Kidney epithelial cell (primary cell): ENCODE measurements around the gene STIM2. TPM values are rescaled to one million over a fixed set of nuclear protein-coding genes. Genes with fewer than 3 reads are reported as not detected.

ENCODE experiments used
- DNase-seq: peaks from one replicate; pipeline ENCODE4 v3.0.0-alpha.2; 2010; ENCODE audit warnings: low read depth
- H3K27me3 ChIP-seq: 2 replicates; pipeline ENCODE4 v1.6.0; 2011; ENCODE audit warnings: low read length; ENCODE audit not compliant: control insufficient read depth, insufficient read depth
- H3K36me3 ChIP-seq: 2 replicates; pipeline ENCODE4 v1.5.1; 2011; ENCODE audit warnings: low read length; ENCODE audit not compliant: control insufficient read depth, insufficient read depth
- H3K4me3 ChIP-seq: 2 replicates; pipeline ENCODE4 v1.5.1; 2011; ENCODE audit warnings: low read depth, mild to moderate bottlenecking, control low read depth, low read length
- total RNA-seq: library from RNA; depleted of rRNA; stranded (reverse); fragments of >200 nt; gene quantifications from 2 replicates; pipeline ENCODE4 v1.2.3, GENCODE V29; 2015
- TF ChIP-seq, protein P1 (sequence below): IDR thresholded peaks from 2 replicates; pipeline ENCODE4 v1.5.1; 2011; ENCODE audit warnings: mild to moderate bottlenecking, moderate library complexity, low read length, control low read depth, inconsistent platforms; ENCODE audit not compliant: insufficient read depth, poor library complexity, severe bottlenecking

STIM2 gene
- total RNA-seq, 1 donor from 2014 or later, result 12.0 TPM

GRCh38 chr4:27066591-27066990 lies 205.9 kb downstream of the STIM2 start:
- Histone ChIP-seq H3K27me3 (no peaks in the 10 kb centered on the region), H3K36me3 (no peaks in the 10 kb centered on the region), H3K4me3 (no peak overlapping the region)
- TF ChIP-seq, protein P1, sequence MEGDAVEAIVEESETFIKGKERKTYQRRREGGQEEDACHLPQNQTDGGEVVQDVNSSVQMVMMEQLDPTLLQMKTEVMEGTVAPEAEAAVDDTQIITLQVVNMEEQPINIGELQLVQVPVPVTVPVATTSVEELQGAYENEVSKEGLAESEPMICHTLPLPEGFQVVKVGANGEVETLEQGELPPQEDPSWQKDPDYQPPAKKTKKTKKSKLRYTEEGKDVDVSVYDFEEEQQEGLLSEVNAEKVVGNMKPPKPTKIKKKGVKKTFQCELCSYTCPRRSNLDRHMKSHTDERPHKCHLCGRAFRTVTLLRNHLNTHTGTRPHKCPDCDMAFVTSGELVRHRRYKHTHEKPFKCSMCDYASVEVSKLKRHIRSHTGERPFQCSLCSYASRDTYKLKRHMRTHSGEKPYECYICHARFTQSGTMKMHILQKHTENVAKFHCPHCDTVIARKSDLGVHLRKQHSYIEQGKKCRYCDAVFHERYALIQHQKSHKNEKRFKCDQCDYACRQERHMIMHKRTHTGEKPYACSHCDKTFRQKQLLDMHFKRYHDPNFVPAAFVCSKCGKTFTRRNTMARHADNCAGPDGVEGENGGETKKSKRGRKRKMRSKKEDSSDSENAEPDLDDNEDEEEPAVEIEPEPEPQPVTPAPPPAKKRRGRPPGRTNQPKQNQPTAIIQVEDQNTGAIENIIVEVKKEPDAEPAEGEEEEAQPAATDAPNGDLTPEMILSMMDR, result no peak
- DNase-seq, result no peak

DNA sequence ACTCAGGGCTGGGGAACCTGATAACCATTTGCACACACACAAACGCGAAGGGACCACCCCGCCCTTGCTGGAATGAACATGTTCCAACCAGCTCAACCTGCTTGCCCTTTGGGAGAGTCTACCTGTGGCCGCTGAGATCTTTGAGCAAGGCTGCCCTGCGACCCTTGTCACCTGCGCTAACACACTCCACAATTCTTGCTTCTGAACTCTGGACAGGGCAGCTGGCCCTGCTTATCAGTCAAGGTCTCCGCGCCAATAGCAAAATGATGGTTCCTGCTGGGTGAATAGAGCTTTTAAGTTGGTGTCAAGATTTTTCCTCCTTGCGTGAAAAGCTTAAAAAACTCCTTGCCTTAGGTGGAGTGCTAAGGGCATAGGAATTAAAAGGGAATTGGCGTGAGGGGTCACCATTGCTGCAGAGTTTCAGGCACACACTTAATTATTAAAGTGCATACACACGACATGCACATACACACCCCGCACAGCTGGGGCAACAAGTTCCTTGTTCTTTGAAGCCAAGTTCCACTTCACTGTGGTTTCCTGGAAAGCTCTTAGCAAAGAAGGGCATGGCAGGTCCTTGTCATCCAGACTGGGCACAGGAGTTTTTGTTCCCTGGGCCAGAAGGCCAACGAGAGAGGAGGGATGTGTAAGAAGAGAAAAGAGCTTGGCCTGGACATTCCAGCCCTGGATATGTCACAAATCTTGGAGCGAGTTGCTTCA lies 207.7 kb downstream of the STIM2 start:
- Histone ChIP-seq H3K27me3 (no peaks in the 10 kb centered on the region), H3K36me3 (no peaks in the 10 kb centered on the region), H3K4me3 (no peak overlapping the region)
- TF ChIP-seq, protein P1, result no peak
- DNase-seq, result no peak
